HepG2 (cell line): ENCODE data around the gene DCTN2.

Experiments
- AKAP8 ChIP-seq: sonication (generic); formaldehyde crosslinking; IDR thresholded peaks from 2 replicates; pipeline ENCODE4 v1.5.1; 2020; ENCODE audit warnings: mild to moderate bottlenecking, missing genetic modification reagents
- BHLHE40 ChIP-seq: IDR thresholded peaks from 2 replicates; pipeline ENCODE4 v1.6.1; 2011; ENCODE audit warnings: low read length, improper control_type of control experiment
- HCFC1 ChIP-seq: fragments of 150-350 bp; IDR thresholded peaks from 2 replicates; pipeline ENCODE4 v1.6.1; 2014; ENCODE audit warnings: low read depth, low read length
- HDAC6 ChIP-seq: fragments of 200-600 bp; sonication (generic); IDR thresholded peaks from 2 replicates; pipeline ENCODE4 v1.7.0; 2017; ENCODE audit warnings: mild to moderate bottlenecking, antibody characterized with exemption, low read length, low read depth
- POLR2AphosphoS5 ChIP-seq: IDR thresholded peaks from 2 replicates; pipeline ENCODE4 v1.6.1; 2012; ENCODE audit warnings: low read depth, low read length
- TAF1 ChIP-seq: sonication (generic); formaldehyde crosslinking; IDR thresholded peaks from 2 replicates; pipeline ENCODE4 v1.4.0; 2020; ENCODE audit warnings: missing genetic modification reagents
- TOPORS ChIP-seq: sonication (generic); formaldehyde crosslinking; IDR thresholded peaks from 2 replicates; pipeline ENCODE4 v1.8.0; 2023; ENCODE audit warnings: mild to moderate bottlenecking, missing genetic modification reagents
- YY1 ChIP-seq: IDR thresholded peaks from 2 replicates; pipeline ENCODE4 v1.6.1; 2011; ENCODE audit warnings: low read length, low read depth, moderate library complexity, mild to moderate bottlenecking; ENCODE audit not compliant: insufficient read depth, insufficient replicate concordance
- ZNF282 ChIP-seq: fragments of 450-650 bp; IDR thresholded peaks from 2 replicates; pipeline ENCODE4 v1.6.1; 2018; ENCODE audit not compliant: partially characterized antibody
- ZNF451 ChIP-seq: sonication (generic); formaldehyde crosslinking; IDR thresholded peaks from 2 replicates; pipeline ENCODE4 v1.5.0; 2020; ENCODE audit warnings: mild to moderate bottlenecking, missing genetic modification reagents
- ZNF530 ChIP-seq: sonication (generic); formaldehyde crosslinking; IDR thresholded peaks from 2 replicates; pipeline ENCODE4 v1.5.0; 2020; ENCODE audit warnings: low read depth, mild to moderate bottlenecking, missing genetic modification reagents
- TF ChIP-seq, protein P1 (sequence below): sonication (generic); formaldehyde crosslinking; IDR thresholded peaks from 2 replicates; pipeline ENCODE4 v1.8.1; 2022; ENCODE audit warnings: mild to moderate bottlenecking, missing genetic modification reagents
- TF ChIP-seq, protein P2 (sequence below): IDR thresholded peaks from 2 replicates; pipeline ENCODE4 v1.6.1; 2018; ENCODE audit warnings: missing genetic modification reagents, mild to moderate bottlenecking, missing compliant biosample characterization

DNA sequence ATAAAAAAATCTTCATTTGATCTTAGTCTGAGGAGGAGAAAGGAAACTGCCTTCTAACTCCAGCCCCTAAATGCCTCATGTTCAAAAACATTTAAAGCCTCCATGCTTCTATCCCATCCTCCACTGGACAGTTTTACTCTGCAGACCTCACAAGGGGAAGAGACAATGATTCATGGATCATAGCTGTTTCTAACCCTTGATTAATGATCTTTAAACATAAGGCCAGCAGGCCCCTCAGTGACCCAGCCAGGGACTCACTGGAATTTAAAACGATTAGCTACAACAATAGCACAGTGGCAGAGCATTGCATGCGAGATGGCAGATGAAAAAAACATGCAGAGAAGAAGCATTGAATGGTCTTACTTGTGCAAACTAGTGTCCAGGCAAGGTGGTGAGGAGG is 6.0 kb downstream of the DCTN2 start:
- TF ChIP-seq POLR2AphosphoS5 (no peak), TOPORS (no peak), HCFC1 (no peak), ZNF451 (no peak), BHLHE40 (no peak), ZNF530 (CRISPR knock-in tag) (no peak), HDAC6 (no peak), ZNF282 (no peak), TAF1 (CRISPR knock-in tag) (no peak), YY1 (no peak), AKAP8 (CRISPR knock-in tag) (no peak)
- TF ChIP-seq, protein P1, sequence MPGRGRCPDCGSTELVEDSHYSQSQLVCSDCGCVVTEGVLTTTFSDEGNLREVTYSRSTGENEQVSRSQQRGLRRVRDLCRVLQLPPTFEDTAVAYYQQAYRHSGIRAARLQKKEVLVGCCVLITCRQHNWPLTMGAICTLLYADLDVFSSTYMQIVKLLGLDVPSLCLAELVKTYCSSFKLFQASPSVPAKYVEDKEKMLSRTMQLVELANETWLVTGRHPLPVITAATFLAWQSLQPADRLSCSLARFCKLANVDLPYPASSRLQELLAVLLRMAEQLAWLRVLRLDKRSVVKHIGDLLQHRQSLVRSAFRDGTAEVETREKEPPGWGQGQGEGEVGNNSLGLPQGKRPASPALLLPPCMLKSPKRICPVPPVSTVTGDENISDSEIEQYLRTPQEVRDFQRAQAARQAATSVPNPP (CRISPR knock-in tag) = no peak
- TF ChIP-seq, protein P2, sequence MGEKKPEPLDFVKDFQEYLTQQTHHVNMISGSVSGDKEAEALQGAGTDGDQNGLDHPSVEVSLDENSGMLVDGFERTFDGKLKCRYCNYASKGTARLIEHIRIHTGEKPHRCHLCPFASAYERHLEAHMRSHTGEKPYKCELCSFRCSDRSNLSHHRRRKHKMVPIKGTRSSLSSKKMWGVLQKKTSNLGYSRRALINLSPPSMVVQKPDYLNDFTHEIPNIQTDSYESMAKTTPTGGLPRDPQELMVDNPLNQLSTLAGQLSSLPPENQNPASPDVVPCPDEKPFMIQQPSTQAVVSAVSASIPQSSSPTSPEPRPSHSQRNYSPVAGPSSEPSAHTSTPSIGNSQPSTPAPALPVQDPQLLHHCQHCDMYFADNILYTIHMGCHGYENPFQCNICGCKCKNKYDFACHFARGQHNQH (CRISPR knock-in tag) = no peak
